ENCODE measurements around the gene ABCC5.
A peak's percentile ranks its signal among the peaks of the same experiment; 100 is the strongest.

ABCC5 gene

DNA sequence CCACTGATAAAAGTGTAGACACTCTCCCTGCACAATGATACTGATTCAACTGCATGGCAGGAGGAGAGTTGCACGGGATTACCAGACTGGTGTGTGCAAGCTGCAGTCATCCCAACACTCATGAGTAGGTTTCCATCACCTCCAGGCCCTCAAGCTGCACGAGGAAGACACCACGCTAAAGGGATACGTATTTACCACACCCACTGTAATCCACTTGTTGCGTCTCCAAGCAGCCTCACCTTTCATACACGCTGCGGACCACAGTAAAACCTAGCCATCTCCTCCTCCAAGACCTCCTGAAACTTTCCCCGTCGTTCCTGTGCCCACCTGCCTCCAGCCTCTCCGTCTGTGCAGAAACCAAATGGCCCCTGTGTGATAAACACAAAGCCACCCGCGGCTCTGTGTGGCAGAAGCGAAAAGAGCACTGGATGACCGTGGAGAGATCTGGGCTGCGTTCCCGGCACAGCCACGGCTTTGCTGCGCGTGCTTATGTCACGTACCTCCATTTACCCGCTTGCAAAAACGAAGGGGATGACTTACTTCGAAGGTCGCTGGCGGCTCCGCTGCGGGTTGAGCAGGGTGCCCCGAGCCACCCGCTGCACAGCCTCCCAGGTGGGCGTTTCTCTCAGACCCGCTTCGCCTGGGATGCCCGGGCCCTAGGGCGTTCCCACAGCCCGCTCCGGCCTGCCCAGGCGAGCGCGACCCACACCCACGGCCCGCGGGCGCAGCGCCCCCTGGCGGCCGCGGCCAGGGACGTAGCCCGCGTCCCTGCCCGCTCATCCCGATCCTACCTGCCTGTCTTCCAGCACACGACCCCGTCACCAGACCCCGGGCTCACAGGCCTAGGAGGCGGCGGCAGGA lies 643 bp downstream of the ABCC5 start:
- CTCF ChIA-PET = interaction anchor here (0.6 to 2.2 kb wide), 6 partner anchors 10 to 177 kb away, joined by 3 to 9 read pairs (median 4); partner anchors contain the start of gene PARL
- POLR2A ChIA-PET (ENCODE audit: low non-redundant PET) = interaction anchor here (0.6 to 1.0 kb wide), 3 partner anchors 11 to 107 kb away, joined by 3 to 8 read pairs (median 3); no protein-coding TSS in a partner anchor
- TF ChIP-seq, protein P1, sequence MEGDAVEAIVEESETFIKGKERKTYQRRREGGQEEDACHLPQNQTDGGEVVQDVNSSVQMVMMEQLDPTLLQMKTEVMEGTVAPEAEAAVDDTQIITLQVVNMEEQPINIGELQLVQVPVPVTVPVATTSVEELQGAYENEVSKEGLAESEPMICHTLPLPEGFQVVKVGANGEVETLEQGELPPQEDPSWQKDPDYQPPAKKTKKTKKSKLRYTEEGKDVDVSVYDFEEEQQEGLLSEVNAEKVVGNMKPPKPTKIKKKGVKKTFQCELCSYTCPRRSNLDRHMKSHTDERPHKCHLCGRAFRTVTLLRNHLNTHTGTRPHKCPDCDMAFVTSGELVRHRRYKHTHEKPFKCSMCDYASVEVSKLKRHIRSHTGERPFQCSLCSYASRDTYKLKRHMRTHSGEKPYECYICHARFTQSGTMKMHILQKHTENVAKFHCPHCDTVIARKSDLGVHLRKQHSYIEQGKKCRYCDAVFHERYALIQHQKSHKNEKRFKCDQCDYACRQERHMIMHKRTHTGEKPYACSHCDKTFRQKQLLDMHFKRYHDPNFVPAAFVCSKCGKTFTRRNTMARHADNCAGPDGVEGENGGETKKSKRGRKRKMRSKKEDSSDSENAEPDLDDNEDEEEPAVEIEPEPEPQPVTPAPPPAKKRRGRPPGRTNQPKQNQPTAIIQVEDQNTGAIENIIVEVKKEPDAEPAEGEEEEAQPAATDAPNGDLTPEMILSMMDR (conservative IDR thresholded peaks at IDR 0.05; ENCODE audit: low read depth) = peak; percentile 97
- peak; percentile 71 for DNase-seq (ENCODE audit: low spot score)
- peak overlapping the region; percentile 76 for H3K27ac ChIP-seq

DNA sequence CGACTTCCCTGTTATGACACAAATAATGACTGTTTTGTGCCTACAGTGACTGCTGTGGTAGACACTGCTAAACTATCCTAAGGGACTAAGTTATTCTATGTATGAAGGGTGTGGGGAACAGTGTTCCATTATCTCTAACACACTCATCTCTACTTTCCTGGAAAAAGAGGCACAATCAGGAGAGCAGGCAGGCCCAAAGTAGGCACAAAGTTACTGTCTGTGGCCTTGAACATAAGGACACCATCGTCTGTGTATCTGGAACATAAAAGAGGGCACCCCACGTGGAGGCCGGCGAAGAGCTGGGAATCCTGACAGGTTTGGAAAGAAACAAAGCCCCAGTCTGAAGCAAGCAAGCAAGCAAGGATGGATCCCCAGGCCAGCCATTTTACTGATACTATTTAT lies 1.5 kb downstream of the ABCC5 start:
- DNase-seq (ENCODE audit: low spot score) = no peak
- no peak overlapping the region for H3K27ac ChIP-seq
- TF ChIP-seq, protein P1 (conservative IDR thresholded peaks at IDR 0.05; ENCODE audit: low read depth) = no peak
- ChIA-PET CTCF (interaction anchor here (0.6 to 2.2 kb wide), 5 partner anchors 9 to 524 kb away, joined by 3 to 9 read pairs (median 4); partner anchors contain the start of gene PARL), POLR2A (ENCODE audit: low non-redundant PET) (no interaction called here)

DNA sequence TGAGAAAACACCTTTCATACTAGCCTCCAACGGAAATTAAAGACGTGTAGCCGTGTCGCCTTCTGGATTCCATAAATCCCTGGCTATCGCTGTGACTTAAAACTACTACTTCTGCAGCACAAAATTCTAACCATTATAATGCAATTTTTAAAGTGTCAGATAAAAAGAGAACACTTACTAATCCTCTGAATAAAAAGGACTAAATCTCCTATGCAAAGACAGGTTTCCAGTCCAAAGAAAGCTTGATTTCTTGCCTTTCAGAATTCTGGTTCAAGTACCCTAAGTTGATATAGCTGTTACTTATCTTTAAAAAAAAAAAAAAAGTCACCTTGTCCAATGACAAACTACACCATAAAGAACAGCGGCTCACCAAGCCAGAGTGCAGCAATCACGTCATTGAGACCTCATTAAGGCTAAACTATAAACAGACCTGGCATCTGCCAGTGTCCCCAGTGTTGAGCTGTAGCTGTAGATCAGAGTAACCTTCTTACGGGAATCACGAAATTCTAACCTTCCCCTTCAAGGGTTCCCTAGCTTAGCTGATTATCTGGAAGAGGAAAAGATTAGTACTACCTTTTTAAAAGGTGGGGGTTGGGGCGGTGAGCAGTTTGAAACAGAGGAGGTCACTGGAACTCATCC lies 2.2 kb downstream of the ABCC5 start:
- no peak overlapping the region for H3K27ac ChIP-seq
- ChIA-PET CTCF (interaction anchor here (0.6 to 2.2 kb wide), 6 partner anchors 114 to 525 kb away, joined by 3 to 9 read pairs (median 4); partner anchors contain the start of gene PARL), POLR2A (ENCODE audit: low non-redundant PET) (no interaction called here)
- TF ChIP-seq, protein P1 (conservative IDR thresholded peaks at IDR 0.05; ENCODE audit: low read depth) = no peak
- DNase-seq (ENCODE audit: low spot score) = no peak

DNA sequence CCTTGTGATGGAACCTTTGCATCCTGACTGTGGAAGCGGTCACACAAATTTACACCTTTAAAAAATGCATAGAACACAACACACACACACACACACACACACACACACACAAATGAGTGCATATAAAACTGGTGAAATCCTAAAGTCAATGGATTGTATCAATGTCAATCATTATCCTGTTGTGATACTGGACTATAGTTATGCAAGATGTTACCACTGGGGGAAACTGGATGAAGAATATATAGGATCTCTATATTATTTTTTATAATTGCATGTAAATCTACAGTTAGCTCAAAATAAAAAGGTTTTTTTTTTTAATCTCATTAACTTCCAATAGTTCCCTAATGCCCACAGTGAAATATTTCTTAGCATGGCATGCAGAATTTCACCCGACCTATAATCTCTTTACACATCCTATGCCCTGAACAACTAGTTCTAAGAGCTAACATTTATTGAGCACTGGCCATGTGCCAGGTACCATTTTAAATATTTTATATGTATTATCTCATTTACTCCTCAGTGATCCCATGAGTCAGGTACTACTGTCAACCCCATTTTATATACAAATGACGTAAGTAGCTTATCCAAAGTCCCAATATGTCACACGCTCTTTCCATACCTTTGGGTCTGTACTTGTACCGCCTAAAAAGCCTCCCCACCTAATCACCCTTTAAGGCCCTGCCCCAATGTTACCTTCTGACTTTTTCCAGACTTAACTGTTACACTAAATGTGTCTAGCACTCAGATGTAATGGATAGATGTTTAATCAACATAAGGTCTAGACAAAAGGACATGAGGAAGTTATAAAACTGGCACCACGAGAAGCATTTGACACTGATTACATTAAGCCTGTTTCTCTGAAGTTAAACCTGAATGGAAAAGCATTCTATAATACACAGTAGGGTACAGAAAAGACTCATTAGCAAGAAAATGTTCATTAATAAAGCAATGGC lies 5.5 kb downstream of the ABCC5 start:
- TF ChIP-seq, protein P1 (conservative IDR thresholded peaks at IDR 0.05; ENCODE audit: low read depth) = no peak
- no peak for DNase-seq (ENCODE audit: low spot score)
- ChIA-PET CTCF (interaction anchor here (0.6 kb wide), 1 partner anchor 73 kb away, joined by 3 read pairs; no protein-coding TSS in a partner anchor), POLR2A (ENCODE audit: low non-redundant PET) (interaction anchor here (0.7 kb wide), 1 partner anchor 36 kb away, joined by 4 read pairs; no protein-coding TSS in a partner anchor)
- H3K27ac ChIP-seq = no peak overlapping the region

DNA sequence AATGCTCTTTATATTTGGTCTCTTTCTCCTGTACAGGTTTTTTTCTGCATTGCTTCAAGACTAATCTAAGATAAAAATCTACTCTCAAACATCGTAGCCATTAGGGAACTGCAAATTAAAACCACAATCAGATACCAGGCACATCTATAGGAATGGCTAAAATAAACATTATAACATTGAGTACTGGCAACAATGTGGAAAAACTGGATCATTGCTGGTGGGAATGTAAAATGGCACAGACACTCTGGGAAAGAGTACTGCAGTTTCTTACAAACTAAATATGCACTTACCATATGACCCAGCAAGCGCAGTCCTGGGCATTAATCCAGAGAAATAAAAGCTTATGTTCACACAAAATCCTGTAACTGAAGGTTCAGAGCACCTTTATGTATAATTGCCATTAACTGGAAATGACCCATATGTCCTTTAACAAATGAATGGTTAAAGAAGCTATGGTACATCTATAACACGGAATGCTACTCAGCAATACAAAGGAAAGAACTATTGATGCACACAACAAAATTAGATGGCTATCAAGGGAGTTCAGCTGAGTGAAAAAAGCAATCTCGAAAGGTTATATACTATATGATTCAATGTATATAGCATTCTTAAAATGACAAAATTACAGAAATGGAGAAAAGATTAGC lies 6.3 kb downstream of the ABCC5 start:
- CTCF ChIA-PET = no interaction called here
- POLR2A ChIA-PET (ENCODE audit: low non-redundant PET) = no interaction called here
- no peak overlapping the region for H3K27ac ChIP-seq
- TF ChIP-seq, protein P1 (conservative IDR thresholded peaks at IDR 0.05; ENCODE audit: low read depth) = no peak
- DNase-seq (ENCODE audit: low spot score) = no peak

Measured in RWPE1 (cell line).